ENCODE results near the gene ENOX2. TPM values are rescaled to one million over a fixed set of nuclear protein-coding genes. Genes with fewer than 3 reads are reported as not detected.

Gene ENOX2
- total RNA-seq, 2 experiments from 2014 or later, result 14.7 to 15.2 TPM

DNA sequence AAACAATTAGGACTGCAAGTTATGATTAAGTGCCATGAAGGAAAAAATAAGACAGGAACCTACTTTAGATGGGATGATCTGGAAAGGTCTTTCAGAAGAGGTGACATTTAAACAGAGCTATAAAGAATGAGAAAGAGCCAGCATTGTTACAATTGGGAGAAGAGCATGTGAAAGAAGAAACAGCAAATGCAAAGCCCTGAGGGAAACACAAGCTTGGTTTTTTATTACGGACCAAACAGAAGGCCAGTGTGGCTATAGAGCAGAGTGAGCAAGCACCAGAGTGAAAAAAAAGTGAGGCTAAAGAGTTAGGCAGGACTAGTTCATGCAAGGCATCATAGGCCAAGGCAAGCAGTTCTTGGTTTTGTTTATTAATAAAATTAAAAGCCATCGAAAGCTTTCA lies 325.6 kb downstream of the ENOX2 start:
- ChIA-PET POLR2A (no interaction called here), CTCF (no interaction called here)

DNA sequence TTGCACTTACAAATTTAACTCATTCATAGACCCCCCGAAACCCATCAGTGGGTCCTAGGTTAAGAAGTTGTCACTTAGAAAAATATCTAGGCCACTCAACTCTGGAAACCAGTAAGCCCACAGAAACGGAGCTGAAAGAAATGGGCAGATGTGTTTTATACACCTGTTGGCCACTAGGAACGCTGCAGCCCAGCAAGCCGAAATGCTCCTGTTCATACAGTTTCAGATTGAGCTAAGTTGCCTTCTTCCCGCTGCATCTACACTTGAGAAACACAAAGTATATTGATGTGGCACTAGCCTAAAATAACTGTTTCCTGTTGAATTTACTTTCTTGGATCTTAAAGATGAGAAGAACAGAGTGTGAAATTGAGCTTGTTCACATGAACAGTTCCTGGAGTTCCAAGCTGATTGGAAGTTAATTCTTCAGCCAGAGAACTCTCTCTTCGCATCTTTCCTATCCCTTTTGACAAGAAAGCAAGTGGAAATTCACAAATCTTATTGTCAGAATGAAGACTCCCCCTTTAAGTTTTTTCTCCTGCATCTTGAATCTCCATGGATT lies 327.1 kb downstream of the ENOX2 start:
- CTCF ChIA-PET, result no interaction called here
- POLR2A ChIA-PET, result no interaction called here

Other genes starting within 250 kb of the ENOX2 start
- gene ARHGAP36, start 155.1 kb upstream of the ENOX2 start, total RNA-seq, result not detected

All from activated CD8-positive, alpha-beta memory T cell treated with anti-CD3 and anti-CD28 coated beads for 36 hours (primary cell).